Middle frontal gyrus (tissue), 1 donor: ENCODE measurements around the gene S1PR3.

Source experiments
- DNase-seq: peaks from one replicate; pipeline ENCODE4 v3.0.0-alpha.2; 2015; ENCODE audit warnings: low spot score; ENCODE audit errors: extremely low spot score

S1PR3 gene

GRCh38 chr9:88990729-88991065 lies 571 bp upstream of the S1PR3 start:
- DNase-seq: no peak

GRCh38 chr9:88992556-88992955 lies 1.3 kb downstream of the S1PR3 start:
- no peak for DNase-seq

- no peak for DNase-seq
Observed at GRCh38 chr9:88993327-88993726, 2.1 kb downstream of the S1PR3 start.

- DNase-seq: no peak
Observed at GRCh38 chr9:88993871-88994460, 2.7 kb downstream of the S1PR3 start.

- DNase-seq: no peak
Observed at GRCh38 chr9:88994469-88995199, 3.4 kb downstream of the S1PR3 start.

- no peak for DNase-seq
Observed at GRCh38 chr9:88995200-88995577, 3.9 kb downstream of the S1PR3 start.

- no peak for DNase-seq
Observed at GRCh38 chr9:88995627-88996026, 4.4 kb downstream of the S1PR3 start.

GRCh38 chr9:88996046-88996920 lies 5.0 kb downstream of the S1PR3 start:
- DNase-seq: no peak

- no peak for DNase-seq
Observed at GRCh38 chr9:88996921-88997235, 5.6 kb downstream of the S1PR3 start.

- no peak for DNase-seq
Observed at GRCh38 chr9:88997646-88998045, 6.4 kb downstream of the S1PR3 start.

- no peak for DNase-seq
Observed at GRCh38 chr9:88998503-88998902, 7.2 kb downstream of the S1PR3 start.

- DNase-seq: no peak
Observed at GRCh38 chr9:88998911-88999310, 7.6 kb downstream of the S1PR3 start.

GRCh38 chr9:89000371-89000781 lies 9.1 kb downstream of the S1PR3 start:
- DNase-seq: no peak

- peak; percentile 84 for DNase-seq
Observed at GRCh38 chr9:89000973-89001916, 10.0 kb downstream of the S1PR3 start.

- no peak for DNase-seq
Observed at GRCh38 chr9:89001917-89002540, 10.8 kb downstream of the S1PR3 start.

GRCh38 chr9:89002987-89003386 lies 11.7 kb downstream of the S1PR3 start:
- DNase-seq: no peak

- DNase-seq: no peak
Observed at GRCh38 chr9:89005323-89005722, 14.1 kb downstream of the S1PR3 start.

- no peak for DNase-seq
Observed at GRCh38 chr9:89006267-89006666, 15.0 kb downstream of the S1PR3 start.

- DNase-seq: no peak
Observed at GRCh38 chr9:89006996-89007967, 16.0 kb downstream of the S1PR3 start.
